IMR-90 (cell line): ENCODE data around the gene PRAME. TPM values are rescaled to one million over a fixed set of nuclear protein-coding genes. Genes with fewer than 3 reads are reported as not detected.

ENCODE experiments used
- microRNA-seq, 2 experiments: library from miRNA; stranded (forward) in 1 of 2; unstranded in 1 of 2; fragments of 10-50 nt in 1 of 2; fragments of <30 nt in 1 of 2; gene quantifications in 1 of 2; microRNA quantifications in 1 of 2; one replicate each; pipeline versions ENCODE3 to v1.1.0; 2013 to 2020; ENCODE audit not compliant: insufficient read depth in 1 of 2, insufficient read length in 1 of 2, unreplicated experiment in 1 of 2
- polyA plus RNA-seq, 3 experiments: library from polyadenylated mRNA; depleted of rRNA; stranded (reverse); fragments of >200 nt; gene quantifications; 2 replicates each; pipeline ENCODE4 v1.2.3, GENCODE V29; 2012; ENCODE audit warnings: low replicate concordance in 1 of 3
- small RNA-seq, 5 experiments: library from RNA; depleted of rRNA; stranded (forward); fragments of <200 nt; gene quantifications; one replicate each; pipeline ENCODE3, GENCODE V24; 2012
- total RNA-seq: library from RNA; depleted of rRNA; stranded (reverse); fragments of >200 nt; gene quantifications from 2 replicates; pipeline ENCODE4 v1.2.3, GENCODE V29; 2012; rRNA removed

The PRAME gene
- total and polyA plus RNA-seq, 2 of the 4 experiments (the other 2 are of a cell fraction) = not detected

Small RNAs within 50 kb of the gene (microRNA-seq; reads per million reads assigned to microRNA genes)
- not detected for gene IGLV2-34 (ENCODE audit: insufficient read depth, insufficient read length)

Small RNAs within 50 kb of the gene (small RNA-seq; reads per million reads assigned to genes)
- gene IGLV2-34 = 0 reads per million in 5 experiments

Other genes starting within 250 kb of the PRAME start
- gene ZNF280B, start 50.5 kb downstream of the PRAME start, total RNA-seq = 1.4 and 1.9 TPM in 2 replicates
- 0.65 and 0.76 TPM in 2 replicates for gene ZNF280B, start 50.5 kb downstream of the PRAME start, polyA plus RNA-seq (2012; rRNA removed)
- gene ZNF280A, start 39.0 kb downstream of the PRAME start, total RNA-seq = not detected in 2 replicates
- not detected in 2 replicates for gene ZNF280A, start 39.0 kb downstream of the PRAME start, polyA plus RNA-seq (2012; rRNA removed)
- gene GGTLC2, start 85.3 kb upstream of the PRAME start, total RNA-seq = not detected in 2 replicates
- gene GGTLC2, start 85.3 kb upstream of the PRAME start, polyA plus RNA-seq (2012; rRNA removed) = 0.09 TPM in 1 of 2 replicates, not detected in the other